IMR-90 (cell line): ENCODE data around the gene CUL7. TPM values are rescaled to one million over a fixed set of nuclear protein-coding genes. Genes with fewer than 3 reads are reported as not detected.

Experiments
- ATAC-seq: fragments of 200-7000 bp; cut with Tn5 transposase; 2 replicates; pipeline ENCODE4 v1.9.1; 2020; ENCODE audit warnings: low read depth, mild to moderate bottlenecking, moderate library complexity
- BruUV-seq: library from RNA; stranded (reverse); fragments of 400-500 nt; replicated peaks from 2 replicates; lab custom pipeline; 2021; lab: Mats Ljungman, UMichigan
- CTCF ChIA-PET: fragments of 300-600 bp; formaldehyde crosslinking; extraction: SDS; loops from one replicate; lab custom pipeline; 2021; ENCODE audit warnings: antibody characterized with exemption; lab: Yijun Ruan, JAX
- POLR2A ChIA-PET: fragments of 300-600 bp; sonication (Branson Sonifier 250); formaldehyde crosslinking; loops from one replicate; lab custom pipeline; 2022; ENCODE audit warnings: antibody characterized with exemption; ENCODE audit not compliant: unreplicated experiment; lab: Charles Lee
- DNase-seq: peaks from one replicate; pipeline ENCODE4 v3.0.0; 2013
- H2AFZ ChIP-seq: replicated peaks from 2 replicates; pipeline ENCODE3; 2013; ENCODE audit warnings: low read length, mild to moderate bottlenecking; ENCODE audit not compliant: poor library complexity
- H2AK5ac ChIP-seq: 2 replicates; pipeline ENCODE4 v1.6.1; 2013; ENCODE audit warnings: low read depth, low read length, inconsistent platforms
- H2AK9ac ChIP-seq: replicated peaks from 2 replicates; pipeline ENCODE3; 2013; ENCODE audit warnings: mild to moderate bottlenecking, low read depth, low read length, moderate library complexity; ENCODE audit not compliant: poor library complexity
- H2BK120ac ChIP-seq: 2 replicates; pipeline ENCODE4 v1.6.1; 2013; ENCODE audit warnings: low read depth, low read length, inconsistent platforms
- H2BK15ac ChIP-seq: 3 replicates; pipeline ENCODE4 v1.6.1; 2013; ENCODE audit warnings: low read depth, low read length, inconsistent platforms
- H2BK20ac ChIP-seq: 2 replicates; pipeline ENCODE4 v1.6.1; 2013; ENCODE audit warnings: low read depth, mild to moderate bottlenecking, inconsistent platforms, low read length, moderate library complexity
- H2BK5ac ChIP-seq: 2 replicates; pipeline ENCODE4 v1.6.1; 2013; ENCODE audit warnings: mild to moderate bottlenecking, low read depth, low read length, inconsistent platforms; ENCODE audit not compliant: poor library complexity, severe bottlenecking
- H3K14ac ChIP-seq: replicated peaks from 2 replicates; pipeline ENCODE4 v1.6.1; 2013; ENCODE audit warnings: low read depth, low read length, inconsistent platforms
- H3K18ac ChIP-seq: 2 replicates; pipeline ENCODE4 v1.6.1; 2013; ENCODE audit warnings: low read depth, low read length, control low read depth
- H3K23ac ChIP-seq: 2 replicates; pipeline ENCODE4 v1.6.1; 2013; ENCODE audit warnings: low read depth, low read length, inconsistent platforms
- H3K27ac ChIP-seq: 2 replicates; pipeline ENCODE4 v1.5.1; 2013; ENCODE audit warnings: mild to moderate bottlenecking, control low read depth, low read length; ENCODE audit not compliant: insufficient read depth
- H3K27me3 ChIP-seq: 2 replicates; pipeline ENCODE4 v1.6.1; 2013; ENCODE audit warnings: low read length; ENCODE audit not compliant: control insufficient read depth, insufficient read depth
- H3K36me3 ChIP-seq: 2 replicates; pipeline ENCODE4 v1.6.1; 2013; ENCODE audit warnings: low read length, mixed read lengths; ENCODE audit not compliant: control insufficient read depth, insufficient read depth
- H3K4ac ChIP-seq: 2 replicates; pipeline ENCODE4 v1.6.1; 2013; ENCODE audit warnings: low read depth, low read length, inconsistent platforms
- H3K4me1 ChIP-seq: 2 replicates; pipeline ENCODE4 v1.6.1; 2013; ENCODE audit warnings: low read length, mixed read lengths; ENCODE audit not compliant: control insufficient read depth, insufficient read depth
- H3K4me2 ChIP-seq: 2 replicates; pipeline ENCODE4 v1.6.1; 2013; ENCODE audit warnings: low read depth, mild to moderate bottlenecking, control low read depth, low read length, moderate library complexity
- H3K4me3 ChIP-seq: 2 replicates; pipeline ENCODE4 v1.5.1; 2013; ENCODE audit warnings: low read depth, mild to moderate bottlenecking, control low read depth, low read length, moderate library complexity; ENCODE audit not compliant: insufficient read depth
- H3K56ac ChIP-seq: 2 replicates; pipeline ENCODE4 v1.6.1; 2013; ENCODE audit warnings: low read length, inconsistent platforms; ENCODE audit not compliant: insufficient read depth; ENCODE audit errors: extremely low read depth
- H3K79me1 ChIP-seq, 2 experiments: 2 replicates each; pipeline ENCODE4 v1.6.1; 2013; ENCODE audit warnings: low read length in 2 of 2, inconsistent platforms in 1 of 2, low read depth in 1 of 2
- H3K9ac ChIP-seq: 2 replicates; pipeline ENCODE4 v1.6.1; 2013; ENCODE audit warnings: low read depth, low read length, control low read depth
- H3K9me1 ChIP-seq: 2 replicates; pipeline ENCODE4 v1.6.1; 2013; ENCODE audit warnings: low read length, inconsistent platforms; ENCODE audit not compliant: insufficient read depth
- H3K9me3 ChIP-seq: 2 replicates; pipeline ENCODE4 v1.6.1; 2013; ENCODE audit warnings: low read length; ENCODE audit not compliant: control insufficient read depth, insufficient read depth
- H4K20me1 ChIP-seq: 2 replicates; pipeline ENCODE4 v1.6.1; 2013; ENCODE audit warnings: low read length, inconsistent platforms; ENCODE audit not compliant: insufficient read depth
- H4K5ac ChIP-seq: 2 replicates; pipeline ENCODE4 v1.6.1; 2013; ENCODE audit warnings: mild to moderate bottlenecking, low read depth, low read length, control low read depth
- H4K8ac ChIP-seq, 2 experiments: 2 replicates each; pipeline ENCODE4 v1.6.1; 2013; ENCODE audit warnings: low read depth in 2 of 2, low read length in 2 of 2, control low read depth in 1 of 2, inconsistent platforms in 1 of 2
- H4K91ac ChIP-seq: 2 replicates; pipeline ENCODE4 v1.6.1; 2013; ENCODE audit warnings: low read depth, low read length, inconsistent platforms; ENCODE audit not compliant: insufficient read depth
- CHD1 ChIP-seq: IDR thresholded peaks from 2 replicates; pipeline ENCODE4 v1.6.1; 2012; ENCODE audit warnings: low read depth, low read length, improper control_type of control experiment
- FOS ChIP-seq: fragments of 150-350 bp; IDR thresholded peaks from 2 replicates; pipeline ENCODE4 v1.6.1; 2016; ENCODE audit warnings: low read depth, low read length
- MAZ ChIP-seq: IDR thresholded peaks from 2 replicates; pipeline ENCODE4 v1.6.1; 2012; ENCODE audit warnings: low read depth, mild to moderate bottlenecking, low read length, improper control_type of control experiment, moderate library complexity, borderline replicate concordance
- NFE2L2 ChIP-seq: fragments of 150-350 bp; IDR thresholded peaks from 2 replicates; pipeline ENCODE4 v1.6.1; 2016; ENCODE audit warnings: low read depth, mild to moderate bottlenecking, low read length
- POLR2A ChIP-seq: IDR thresholded peaks from 2 replicates; pipeline ENCODE4 v1.6.1; 2012; ENCODE audit warnings: mild to moderate bottlenecking, low read depth, low read length
- RAD21 ChIP-seq: IDR thresholded peaks from 2 replicates; pipeline ENCODE4 v1.6.1; 2012; ENCODE audit warnings: low read length, improper control_type of control experiment
- SMC3 ChIP-seq: fragments of 150-350 bp; IDR thresholded peaks from 2 replicates; pipeline ENCODE4 v1.6.1; 2016; ENCODE audit warnings: low read depth, mild to moderate bottlenecking, antibody characterized with exemption, low read length, moderate library complexity
- WGBS, 2 experiments: methylation state at CpG; one replicate each; pipeline versions ENCODE4 v1.1.5 to v1.1.7; 2013; ENCODE audit warnings: missing lambda C conversion rate in 2 of 2; ENCODE audit not compliant: insufficient read length in 1 of 2; ENCODE audit errors: extremely low coverage in 2 of 2; 5-methylcytosine and 5-hydroxymethylcytosine counted together
- dilution Hi-C: fragments of 300-500 bp; cut with HindIII; formaldehyde crosslinking; loops from one replicate; pipeline ENCODE4 v1.14.3; 2018; ENCODE audit warnings: low sequenced_read_pairs; ENCODE audit not compliant: unreplicated experiment
- in situ Hi-C: fragments of 300-500 bp; cut with MboI; formaldehyde crosslinking; loops from 3 replicates; pipeline ENCODE4 v1.14.3; 2019; ENCODE audit warnings: low sequenced_read_pairs, inconsistent platforms, mixed read lengths
- intact Hi-C: fragments of 100-400 bp; cut with micrococcal nuclease; formaldehyde crosslinking; loops from 2 replicates; pipeline ENCODE4 v1.10.0; 2022
- polyA plus RNA-seq, 3 experiments: library from polyadenylated mRNA; depleted of rRNA; stranded (reverse); fragments of >200 nt; gene quantifications; 2 replicates each; pipeline ENCODE4 v1.2.3, GENCODE V29; 2012; ENCODE audit warnings: low replicate concordance in 1 of 3
- total RNA-seq: library from RNA; depleted of rRNA; stranded (reverse); fragments of >200 nt; gene quantifications from 2 replicates; pipeline ENCODE4 v1.2.3, GENCODE V29; 2012
- TF ChIP-seq, protein P1 (sequence below): conservative IDR thresholded peaks from 2 replicates; pipeline ENCODE4 v1.5.1; 2012; ENCODE audit warnings: mild to moderate bottlenecking, low read depth, low read length, improper control_type of control experiment

Gene CUL7
- total and polyA plus RNA-seq, 2 of the 4 experiments (the other 2 are of a cell fraction) = 38.0 to 39.3 TPM

DNA sequence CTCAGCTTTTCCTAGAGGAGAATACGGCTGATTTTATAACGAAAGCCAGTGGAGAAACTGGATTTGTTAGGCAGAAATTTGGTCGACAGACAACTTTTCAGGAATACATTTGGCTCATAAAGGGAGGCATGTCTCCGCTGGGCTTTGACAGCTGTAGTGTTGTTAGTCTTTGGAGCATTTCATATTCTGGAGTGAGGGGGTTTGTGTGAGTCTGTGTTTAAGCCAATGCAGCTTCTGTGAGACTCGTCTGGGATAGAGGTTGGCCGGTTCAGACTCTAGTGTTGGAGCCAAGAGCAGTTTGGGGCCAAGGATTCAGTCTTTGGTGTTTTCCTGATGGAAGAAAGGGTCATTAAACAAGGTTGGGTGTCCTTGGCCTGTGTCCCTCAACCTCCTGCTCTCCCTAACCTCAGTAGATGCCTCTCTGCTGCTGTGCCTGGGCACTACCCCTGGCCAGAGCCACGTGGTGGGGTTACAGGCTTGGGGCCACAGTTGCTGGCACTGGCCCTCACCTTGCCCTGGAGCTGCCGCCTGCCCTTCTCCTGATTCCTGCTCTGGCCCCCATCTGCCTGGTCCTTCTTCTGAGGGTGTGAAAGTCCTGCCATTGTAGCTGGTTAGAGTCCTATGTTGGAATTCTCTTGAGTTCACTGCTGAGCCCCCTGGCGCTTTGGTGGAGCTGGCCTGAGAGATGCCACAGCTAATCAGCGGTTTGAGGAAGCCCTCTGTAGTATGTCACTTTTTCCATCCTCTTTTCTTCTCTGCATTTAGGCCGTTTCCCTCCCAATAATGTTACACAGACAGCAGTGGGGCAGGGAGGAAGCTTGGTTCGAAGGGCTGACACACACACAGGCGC lies 29.4 kb upstream of the CUL7 start:
- Histone ChIP-seq H3K14ac (no peak overlapping the region), H4K5ac (no peak overlapping the region; the same call in 1 of the 2 replicates), H4K20me1 (peaks cover 64% of the 10 kb centered on the region), H3K9me1 (peaks cover 7% of the 10 kb centered on the region; the same call in 1 of the 2 replicates), H3K4me2 (no peak overlapping the region), H3K18ac (no peak overlapping the region), H2BK5ac (no peak overlapping the region), H3K9me3 (no peaks in the 10 kb centered on the region), H2BK120ac (no peak overlapping the region), H4K8ac (no peak overlapping the region), H2AK5ac (0 out of 2 replicates have a peak overlapping the region, but pooled peaks have one; percentile 3), H3K23ac (peak overlapping the region; percentile 34), H2BK15ac (no peak overlapping the region), H2AK9ac (peak overlapping the region; percentile 57), H3K9ac (no peak overlapping the region), H3K79me1 (peaks cover 43 to 83% of the 10 kb centered on the region in 2 experiments), H3K27ac (no peak overlapping the region), H3K56ac (no peak overlapping the region), H2AFZ (no peak overlapping the region), H3K36me3 (no peaks in the 10 kb centered on the region), H3K4me3 (no peak overlapping the region), H4K91ac (no peak overlapping the region), H2BK20ac (no peak overlapping the region), H3K4me1 (peaks cover 19% of the 10 kb centered on the region), H3K4ac (no peak overlapping the region), H3K27me3 (no peaks in the 10 kb centered on the region)
- BruUV-seq = no TSS peak
- ATAC-seq = no peak
- 42% methylated on average over 6 of the region's 13 CpGs; no CpG with 5 or more reads in 1 of the 2 experiments for WGBS, 2 experiments
- in situ Hi-C loops = no loop called here
- intact Hi-C loops = no loop called here
- dilution Hi-C loops = no loop called here
- TF ChIP-seq MAZ (no peak), RAD21 (no peak), NFE2L2 (no peak), SMC3 (no peak), POLR2A (no peak), CHD1 (no peak), FOS (no peak)
- TF ChIP-seq, protein P1, sequence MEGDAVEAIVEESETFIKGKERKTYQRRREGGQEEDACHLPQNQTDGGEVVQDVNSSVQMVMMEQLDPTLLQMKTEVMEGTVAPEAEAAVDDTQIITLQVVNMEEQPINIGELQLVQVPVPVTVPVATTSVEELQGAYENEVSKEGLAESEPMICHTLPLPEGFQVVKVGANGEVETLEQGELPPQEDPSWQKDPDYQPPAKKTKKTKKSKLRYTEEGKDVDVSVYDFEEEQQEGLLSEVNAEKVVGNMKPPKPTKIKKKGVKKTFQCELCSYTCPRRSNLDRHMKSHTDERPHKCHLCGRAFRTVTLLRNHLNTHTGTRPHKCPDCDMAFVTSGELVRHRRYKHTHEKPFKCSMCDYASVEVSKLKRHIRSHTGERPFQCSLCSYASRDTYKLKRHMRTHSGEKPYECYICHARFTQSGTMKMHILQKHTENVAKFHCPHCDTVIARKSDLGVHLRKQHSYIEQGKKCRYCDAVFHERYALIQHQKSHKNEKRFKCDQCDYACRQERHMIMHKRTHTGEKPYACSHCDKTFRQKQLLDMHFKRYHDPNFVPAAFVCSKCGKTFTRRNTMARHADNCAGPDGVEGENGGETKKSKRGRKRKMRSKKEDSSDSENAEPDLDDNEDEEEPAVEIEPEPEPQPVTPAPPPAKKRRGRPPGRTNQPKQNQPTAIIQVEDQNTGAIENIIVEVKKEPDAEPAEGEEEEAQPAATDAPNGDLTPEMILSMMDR = no peak
- no peak for DNase-seq
- CTCF ChIA-PET = no interaction called here
- POLR2A ChIA-PET = no interaction called here
